Keratinocyte (primary cell): ENCODE data around the gene CCT8L2.
"Not testable (repeated sequence)": the region's sequence is repeated elsewhere in the genome, so short reads cannot be mapped to it uniquely, and the experiment has no call there.

ENCODE experiments used
- CTCF ChIP-seq, 3 experiments: IDR thresholded peaks in 1 of 3; conservative IDR thresholded peaks in 1 of 3; optimal IDR thresholded peaks in 1 of 3; 2 replicates in 2 of 3; 3 replicates in 1 of 3; pipeline versions ENCODE3 to v1.5.1; 2011; ENCODE audit warnings: low read length in 3 of 3, mild to moderate bottlenecking in 3 of 3, moderate library complexity in 2 of 3, control low read depth in 1 of 3, inconsistent platforms in 1 of 3; ENCODE audit not compliant: insufficient read depth in 2 of 3; ENCODE audit errors: extremely low read depth in 1 of 3
- EZH2 ChIP-seq: IDR thresholded peaks from one replicate; pipeline ENCODE4 v1.6.1; 2012; ENCODE audit warnings: inconsistent platforms, mild to moderate bottlenecking, low read length, moderate library complexity

- TF ChIP-seq CTCF (optimal IDR thresholded peaks at IDR 0.05 in 1 of 3, IDR thresholded peaks at IDR 0.05 in 1 of 3, conservative IDR thresholded peaks at IDR 0.05 in 1 of 3; ENCODE audit: extremely low read depth in 1 of 3, insufficient read depth in 2 of 3, low read length in 3 of 3); EZH2: not testable (repeated sequence)
These were observed 34.1 kb downstream of the CCT8L2 start for GRCh38 chr22:16558376-16558945.
